ENCODE results near the gene CACNB2.

Gene CACNB2

GRCh38 chr10:18551473-18551872, 411.2 kb downstream of the CACNB2 start:
- no peak for DNase-seq
- Mint-ChIP-seq H3K4me1 (no peaks in the 10 kb centered on the region), H3K9me3 (no peaks in the 10 kb centered on the region), H3K36me3 (ENCODE audit: low read depth) (peaks cover 25% of the 10 kb centered on the region), H3K4me3 (no peak overlapping the region), H3K27me3 (ENCODE audit: low read depth, poor library complexity) (no peaks in the 10 kb centered on the region), H3K27ac (no peak overlapping the region)
- TF ChIP-seq CTCF (IDR thresholded peaks at IDR 0.05) = no peak

- Mint-ChIP-seq H3K9me3 (no peaks in the 10 kb centered on the region), H3K4me1 (no peaks in the 10 kb centered on the region), H3K36me3 (ENCODE audit: low read depth) (peaks cover 11% of the 10 kb centered on the region), H3K27ac (no peak overlapping the region), H3K27me3 (ENCODE audit: low read depth, poor library complexity) (no peaks in the 10 kb centered on the region), H3K4me3 (no peak overlapping the region)
- DNase-seq = no peak
- TF ChIP-seq CTCF (IDR thresholded peaks at IDR 0.05) = no peak
These were observed 414.3 kb downstream of the CACNB2 start for GRCh38 chr10:18554479-18554878.

GRCh38 chr10:18556522-18557147, 416.4 kb downstream of the CACNB2 start:
- Mint-ChIP-seq H3K36me3 (ENCODE audit: low read depth) (peaks cover under 1% of the 10 kb centered on the region), H3K27me3 (ENCODE audit: low read depth, poor library complexity) (no peaks in the 10 kb centered on the region), H3K4me3 (no peak overlapping the region), H3K9me3 (no peaks in the 10 kb centered on the region), H3K27ac (no peak overlapping the region), H3K4me1 (no peaks in the 10 kb centered on the region)
- DNase-seq = no peak
- TF ChIP-seq CTCF (IDR thresholded peaks at IDR 0.05) = no peak

DNA sequence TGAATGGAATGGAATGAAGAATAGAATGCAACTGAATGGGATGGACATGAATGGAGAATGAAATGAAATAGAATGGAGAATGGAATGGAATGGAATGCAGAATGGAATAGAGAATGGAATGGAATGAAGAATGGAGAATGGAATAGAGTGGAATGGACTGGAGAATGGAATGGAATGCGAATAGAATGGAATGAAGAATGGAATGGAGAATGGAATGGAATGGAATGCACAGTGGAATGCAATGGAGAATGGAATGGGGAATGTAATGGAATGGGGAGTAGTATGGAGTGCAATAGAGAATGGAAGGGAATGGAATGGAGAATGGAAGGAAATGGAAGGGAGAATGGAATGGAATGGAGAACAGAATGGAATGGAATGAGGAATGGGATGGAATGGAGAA, 417.7 kb downstream of the CACNB2 start:
- H3K4me1 Mint-ChIP-seq = no peaks in the 10 kb centered on the region
- no peak overlapping the region for H3K27ac Mint-ChIP-seq
- H3K27me3 Mint-ChIP-seq (ENCODE audit: low read depth, poor library complexity) = no peaks in the 10 kb centered on the region
- no peaks in the 10 kb centered on the region for H3K36me3 Mint-ChIP-seq (ENCODE audit: low read depth)
- TF ChIP-seq CTCF (IDR thresholded peaks at IDR 0.05) = no peak
- no peaks in the 10 kb centered on the region for H3K9me3 Mint-ChIP-seq
- DNase-seq = no peak
- H3K4me3 Mint-ChIP-seq = no peak overlapping the region

- no peaks in the 10 kb centered on the region for H3K27me3 Mint-ChIP-seq (ENCODE audit: low read depth, poor library complexity)
- no peaks in the 10 kb centered on the region for H3K4me1 Mint-ChIP-seq
- H3K9me3 Mint-ChIP-seq = no peaks in the 10 kb centered on the region
- no peaks in the 10 kb centered on the region for H3K36me3 Mint-ChIP-seq (ENCODE audit: low read depth)
- no peak for DNase-seq
- no peak overlapping the region for H3K4me3 Mint-ChIP-seq
- no peak overlapping the region for H3K27ac Mint-ChIP-seq
- no peak for TF ChIP-seq CTCF (IDR thresholded peaks at IDR 0.05)
These were observed 421.8 kb downstream of the CACNB2 start for GRCh38 chr10:18561861-18562551.
